ENCODE measurements around the gene PRKD2. TPM values are rescaled to one million over a fixed set of nuclear protein-coding genes. Genes with fewer than 3 reads are reported as not detected.
A peak's percentile ranks its signal among the peaks of the same experiment; 100 is the strongest.
"Not testable (repeated sequence)": the region's sequence is repeated elsewhere in the genome, so short reads cannot be mapped to it uniquely, and the experiment has no call there.

PRKD2 gene
- total RNA-seq, 1 donor from 2014 or later = 39.4 TPM

- not testable (repeated sequence) for DNase-seq (ENCODE audit: low read depth, low spot score)
Observed at GRCh38 chr19:46712768-46713338, 4.1 kb downstream of the PRKD2 start.

GRCh38 chr19:46710687-46711086, 6.2 kb downstream of the PRKD2 start:
- DNase-seq (ENCODE audit: low read depth, low spot score) = no peak

DNA sequence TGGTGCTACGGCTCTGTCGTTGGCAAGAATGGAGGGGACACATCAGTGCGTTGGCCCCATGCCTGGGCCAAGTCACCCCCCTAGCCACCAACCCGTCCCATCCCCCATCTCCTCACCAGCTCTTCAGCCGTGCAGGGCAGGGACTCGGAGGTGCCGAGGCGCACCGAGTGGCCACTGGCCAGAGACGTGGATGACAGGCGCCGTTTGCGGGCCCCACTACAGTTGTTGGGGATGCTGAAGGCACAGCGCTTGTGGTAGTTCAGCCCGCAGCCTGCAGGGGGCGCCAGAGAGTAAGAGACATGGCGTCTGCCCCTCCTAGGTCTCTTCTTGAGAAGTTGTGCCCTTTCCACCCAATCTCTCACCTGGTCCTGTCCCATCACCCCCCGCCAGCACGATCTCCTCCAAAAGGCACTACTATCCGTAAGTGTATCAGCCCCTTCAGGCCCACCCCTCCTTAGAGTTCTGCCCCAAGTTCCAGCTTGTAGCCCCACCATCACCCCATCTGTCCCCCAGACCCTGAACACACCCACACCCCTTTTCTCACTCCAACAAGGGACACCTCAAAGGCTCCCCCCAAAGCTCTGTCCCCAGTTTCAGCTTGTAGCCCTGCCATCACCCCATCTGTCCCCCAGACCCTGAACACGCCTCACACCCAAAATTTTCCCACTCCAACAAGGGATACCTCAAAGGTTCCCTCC, 12.4 kb downstream of the PRKD2 start:
- DNase-seq (ENCODE audit: low read depth, low spot score) = no peak

DNA sequence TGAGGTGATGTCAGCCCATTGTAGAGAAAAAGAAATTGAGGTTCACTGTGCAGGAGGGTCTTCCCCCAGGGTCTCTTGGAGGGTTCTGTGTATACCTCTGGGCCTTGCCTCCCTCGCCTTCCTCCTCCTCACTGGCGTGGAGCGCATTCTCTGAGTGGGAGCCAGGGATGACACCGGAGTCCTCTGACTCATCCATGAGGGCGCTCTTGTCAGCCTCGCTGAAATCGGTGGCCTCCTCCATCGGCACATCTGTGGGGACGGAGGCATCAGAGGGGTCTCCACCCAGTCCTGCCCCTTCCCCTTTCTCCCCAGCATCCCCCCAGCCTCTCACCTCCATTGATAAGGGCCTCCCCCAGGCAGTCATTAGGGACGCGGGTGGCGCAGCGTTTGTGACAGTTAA, 16.2 kb downstream of the PRKD2 start:
- DNase-seq (ENCODE audit: low read depth, low spot score) = no peak

- no peak for DNase-seq (ENCODE audit: low read depth, low spot score)
Observed at GRCh38 chr19:46698395-46699321, 18.3 kb downstream of the PRKD2 start.

- peak; percentile 33 for DNase-seq (ENCODE audit: low read depth, low spot score)
Observed at GRCh38 chr19:46697204-46697960, 19.5 kb downstream of the PRKD2 start.

DNA sequence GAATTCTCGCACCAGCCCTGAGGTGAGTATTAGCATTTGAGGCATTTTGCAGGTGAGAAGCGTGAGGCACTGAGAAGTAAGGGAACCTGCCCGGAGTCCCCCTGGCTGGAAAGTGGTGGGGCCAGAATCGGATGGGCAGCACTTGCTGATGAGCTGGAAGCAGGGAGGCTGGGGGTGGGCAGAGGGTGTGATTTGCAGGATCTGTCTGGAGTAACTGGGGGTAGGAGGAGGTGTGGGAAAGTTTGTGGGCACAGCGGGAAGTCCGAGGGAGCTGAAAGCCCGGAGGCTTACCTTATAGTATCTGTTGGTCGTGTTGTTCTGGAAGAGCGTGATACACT, 20.1 kb downstream of the PRKD2 start:
- no peak for DNase-seq (ENCODE audit: low read depth, low spot score)

DNA sequence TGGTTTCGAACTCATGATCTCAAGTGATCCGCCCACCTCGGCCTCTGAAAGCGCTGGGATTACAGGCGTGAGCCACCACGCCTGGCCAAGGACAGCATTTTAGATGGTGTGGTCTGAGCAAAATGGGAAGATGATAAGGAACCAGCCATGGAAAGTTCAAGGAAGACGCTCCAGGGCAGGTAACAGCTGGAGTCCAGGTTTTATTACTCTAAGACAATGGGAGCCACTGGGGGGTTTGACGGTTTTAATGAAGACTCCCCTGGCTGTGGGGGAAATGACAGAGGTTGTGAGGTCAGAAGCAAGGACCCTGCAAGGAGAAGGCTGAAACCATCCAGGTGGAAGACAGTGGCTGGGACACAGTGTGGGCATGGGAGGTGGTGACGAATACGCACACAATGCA, 20.9 kb downstream of the PRKD2 start:
- DNase-seq (ENCODE audit: low read depth, low spot score) = no peak

- DNase-seq (ENCODE audit: low read depth, low spot score) = no peak
Observed at GRCh38 chr19:46693760-46694159, 23.2 kb downstream of the PRKD2 start.

GRCh38 chr19:46692918-46693722, 23.8 kb downstream of the PRKD2 start:
- no peak for DNase-seq (ENCODE audit: low read depth, low spot score)

DNA sequence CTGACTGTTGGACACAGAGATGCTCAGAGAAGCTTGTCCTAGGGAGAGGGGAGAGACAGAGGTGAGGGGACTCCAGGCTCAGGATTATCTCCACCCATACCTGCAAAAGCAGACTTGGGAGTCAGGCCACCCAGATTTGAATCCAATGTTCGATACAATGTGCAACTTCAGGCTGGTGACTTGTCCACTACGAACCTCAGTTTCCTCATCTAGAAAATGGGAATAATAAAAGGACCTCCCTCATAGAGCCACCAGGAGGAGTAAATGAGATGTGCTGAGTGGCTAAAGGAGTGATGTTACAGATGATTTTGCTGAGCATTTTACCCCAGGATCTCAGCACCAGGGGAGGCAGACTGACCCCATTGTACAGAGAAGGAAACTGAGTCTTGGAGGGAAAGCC, 25.0 kb downstream of the PRKD2 start:
- no peak for DNase-seq (ENCODE audit: low read depth, low spot score)

- no peak for DNase-seq (ENCODE audit: low read depth, low spot score)
Observed at GRCh38 chr19:46691104-46691503, 25.8 kb downstream of the PRKD2 start.

DNA sequence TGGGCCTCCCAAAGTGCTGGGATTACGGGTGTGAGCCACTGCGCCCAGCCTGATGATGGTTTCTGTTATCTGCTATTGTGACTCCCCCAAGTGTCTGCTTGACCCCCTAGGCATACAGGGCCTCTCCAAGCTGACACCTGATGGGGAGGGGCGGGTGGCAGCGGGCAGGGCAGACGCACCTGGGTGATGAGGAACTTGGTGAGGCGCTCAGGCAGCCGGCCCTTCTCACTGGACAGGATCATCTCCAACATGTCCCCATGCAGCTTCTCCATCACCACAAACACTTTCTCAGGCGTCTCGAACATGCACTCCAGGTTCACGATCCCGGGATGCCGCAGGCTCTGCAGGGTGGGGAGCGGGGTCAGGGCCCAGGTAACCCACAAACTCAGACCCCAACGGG, 27.6 kb downstream of the PRKD2 start:
- no peak for DNase-seq (ENCODE audit: low read depth, low spot score)

- no peak for DNase-seq (ENCODE audit: low read depth, low spot score)
Observed at GRCh38 chr19:46687438-46688145, 29.3 kb downstream of the PRKD2 start.

DNA sequence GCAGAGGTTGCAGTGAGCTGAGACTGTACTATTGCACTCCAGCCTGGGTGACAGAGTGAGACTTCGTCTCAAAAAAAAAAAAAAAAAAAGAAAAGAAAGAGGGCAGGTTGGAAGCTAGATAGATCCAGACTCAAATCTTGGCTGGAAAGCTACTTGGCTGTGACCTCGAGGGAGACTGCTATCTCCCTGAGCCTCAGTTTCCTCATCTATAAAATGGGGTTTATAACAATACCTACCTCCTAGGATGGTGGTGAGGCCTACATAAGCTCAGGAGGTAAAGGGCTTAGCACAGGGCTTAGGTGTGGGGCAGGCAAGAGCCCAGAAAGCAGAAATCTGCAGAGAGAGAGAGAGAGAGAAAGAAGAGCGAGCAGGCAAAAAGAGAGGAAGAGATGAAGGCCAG, 31.7 kb downstream of the PRKD2 start:
- DNase-seq (ENCODE audit: low read depth, low spot score) = no peak

DNA sequence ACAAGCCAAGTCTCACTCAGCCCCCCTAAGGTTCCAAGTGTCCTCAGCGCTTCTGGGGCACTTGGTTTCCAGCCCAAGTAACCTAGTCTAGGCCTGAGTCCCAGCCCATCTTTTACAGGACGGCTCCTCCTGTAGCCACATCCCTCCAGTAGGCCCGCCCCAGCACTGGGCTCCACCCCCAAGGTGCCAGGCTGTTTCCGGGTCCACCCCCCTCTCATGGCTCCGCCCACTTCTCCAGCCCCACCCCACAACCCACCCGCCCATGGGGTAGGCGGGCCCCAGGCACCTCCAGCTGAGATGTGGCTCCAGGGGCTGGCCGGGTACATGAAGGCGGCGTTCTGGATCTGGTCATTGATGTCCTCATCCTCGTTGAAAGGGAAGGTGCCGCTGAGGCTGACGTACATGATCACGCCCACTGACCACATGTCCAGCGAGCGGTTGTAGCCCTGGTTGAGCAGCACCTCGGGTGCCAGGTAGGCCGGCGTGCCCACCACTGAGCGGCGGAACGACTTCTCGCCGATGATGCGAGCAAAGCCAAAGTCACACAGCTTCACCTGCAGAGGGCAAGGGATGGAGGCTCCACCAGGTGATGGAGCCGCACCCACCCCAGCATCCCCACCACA, 38.7 kb downstream of the PRKD2 start:
- no peak for DNase-seq (ENCODE audit: low read depth, low spot score)

DNA sequence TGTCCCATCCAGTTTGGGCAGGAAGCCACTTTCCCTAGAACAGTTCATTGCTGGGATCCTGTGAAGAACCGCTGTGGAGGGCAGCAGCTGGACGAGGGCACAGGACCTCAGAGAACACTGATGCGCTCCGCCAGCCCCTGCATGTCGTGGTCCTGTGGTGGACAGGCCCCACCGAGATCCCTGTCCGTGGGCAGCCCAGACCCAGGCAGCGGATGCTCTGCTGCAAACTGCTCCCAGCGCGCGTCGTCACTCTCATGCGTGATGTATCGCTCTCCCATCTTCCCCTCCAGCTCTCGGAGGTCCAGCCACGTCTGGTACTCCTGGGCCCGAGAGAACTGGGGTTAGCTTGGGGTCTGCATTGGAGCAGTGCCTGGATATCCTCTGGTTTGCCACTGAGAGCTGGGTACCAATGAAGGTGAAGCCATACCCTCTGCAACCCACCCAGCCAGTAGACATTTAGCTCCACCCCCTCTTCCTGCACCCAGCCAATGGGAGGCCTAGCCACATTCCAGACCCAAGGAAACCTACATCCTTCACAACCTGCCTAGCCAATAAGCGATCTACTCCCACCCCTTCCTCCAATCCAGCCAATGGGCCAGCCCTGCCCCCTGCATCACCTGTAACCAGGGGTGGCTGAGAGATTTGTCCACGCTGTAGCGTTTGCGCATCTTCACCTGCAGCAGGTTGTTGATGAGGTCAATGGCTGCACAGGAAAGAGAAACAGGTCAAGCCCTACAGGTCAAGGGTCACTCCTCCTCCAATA, 42.3 kb downstream of the PRKD2 start:
- DNase-seq (ENCODE audit: low read depth, low spot score) = no peak

GRCh38 chr19:46670813-46671212, 46.1 kb downstream of the PRKD2 start:
- no peak for DNase-seq (ENCODE audit: low read depth, low spot score)

DNA sequence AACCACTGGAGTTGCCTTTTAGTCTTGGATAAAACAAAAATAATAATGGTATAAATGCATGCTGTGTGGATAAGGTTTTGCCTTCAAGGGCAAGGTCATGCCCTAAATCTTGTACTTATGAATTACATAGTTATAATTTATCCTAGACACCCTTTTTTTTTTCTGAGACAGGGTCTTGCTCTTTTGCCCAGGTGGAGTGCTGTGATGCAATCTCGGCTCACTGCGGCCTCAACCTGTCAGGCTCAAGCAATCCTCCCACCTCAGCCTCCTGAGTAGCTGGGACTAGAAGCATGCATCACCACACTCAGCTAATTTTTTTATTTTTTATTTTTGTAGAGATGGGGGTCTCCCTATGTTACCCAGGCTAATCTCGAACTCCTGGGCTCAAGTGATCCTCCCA, 48.3 kb downstream of the PRKD2 start:
- no peak for DNase-seq (ENCODE audit: low read depth, low spot score)
